Stimulated activated naive B cell treated with anti-CD40 and anti-IgM and Interleukin-4, amounts not matched to agents 10 μg/mL and 1 μg/mL and 100 μg/mL, for 72 hours (primary cell): Measurements from ENCODE around the gene FBN2.

ENCODE experiments used
- ATAC-seq, 2 donors: fragments of 150-1000 bp; cut with Tn5 transposase; replicated peaks; 2 replicates each; pipeline ENCODE4 v1.10.0; 2021; ENCODE audit warnings: moderate library complexity in 1 of 2
- DNase-seq: peaks from one replicate; pipeline ENCODE4 v3.0.0; 2021
- H3K27ac Mint-ChIP-seq: one replicate; pipeline ENCODE4 v1.8.0; 2022; ENCODE audit warnings: mild to moderate bottlenecking, mixed read lengths
- H3K27me3 Mint-ChIP-seq, 2 donors: one replicate each; pipeline ENCODE4 v1.8.0; 2022; ENCODE audit warnings: mixed read lengths in 2 of 2
- H3K36me3 Mint-ChIP-seq, 2 donors: one replicate each; pipeline ENCODE4 v1.8.0; 2022; ENCODE audit warnings: mixed read lengths in 2 of 2, mild to moderate bottlenecking in 1 of 2
- H3K4me1 Mint-ChIP-seq, 2 donors: one replicate each; pipeline ENCODE4 v1.8.0; 2022; ENCODE audit warnings: mixed read lengths in 2 of 2, mild to moderate bottlenecking in 1 of 2
- H3K4me3 Mint-ChIP-seq, 2 donors: one replicate each; pipeline ENCODE4 v1.8.0; 2022; ENCODE audit warnings: mild to moderate bottlenecking in 2 of 2, mixed read lengths in 2 of 2, moderate library complexity in 1 of 2
- H3K9me3 Mint-ChIP-seq, 2 donors: one replicate each; pipeline ENCODE4 v1.8.0; 2022; ENCODE audit warnings: mixed read lengths in 2 of 2, mild to moderate bottlenecking in 1 of 2

The FBN2 gene

GRCh38 chr5:128538000-128538249 lies at the start of gene FBN2:
Gene FBN2, minus strand, starts transcription at chr5:128538245. Its CDS starts 642 bp downstream, at chr5:128537603.
- DNase-seq (no peak), ATAC-seq (no peak)
- no peaks in the 10 kb centered on the region for H3K9me3 Mint-ChIP-seq
- no peaks in the 10 kb centered on the region for H3K36me3 Mint-ChIP-seq
- no peak within 1 kb of the TSS for H3K27ac Mint-ChIP-seq
- H3K27me3 Mint-ChIP-seq, result peaks cover 46 to 68% of the 10 kb centered on the region in 2 donors
- peak within 1 kb of the TSS; percentile 17 to 65 for H3K4me3 Mint-ChIP-seq
- peaks cover 0 to 13% of the 10 kb centered on the region in 2 donors for H3K4me1 Mint-ChIP-seq

- Mint-ChIP-seq H3K4me3 (no peak overlapping the region), H3K27me3 (no peaks in the 10 kb centered on the region), H3K9me3 (peaks cover 7 to 8% of the 10 kb centered on the region in 2 donors), H3K36me3 (no peaks in the 10 kb centered on the region), H3K27ac (no peak overlapping the region), H3K4me1 (no peaks in the 10 kb centered on the region)
- DNase-seq (no peak), ATAC-seq (no peak)
Observed at GRCh38 chr5:128587275-128587674, 49.2 kb upstream of the FBN2 start.

DNA sequence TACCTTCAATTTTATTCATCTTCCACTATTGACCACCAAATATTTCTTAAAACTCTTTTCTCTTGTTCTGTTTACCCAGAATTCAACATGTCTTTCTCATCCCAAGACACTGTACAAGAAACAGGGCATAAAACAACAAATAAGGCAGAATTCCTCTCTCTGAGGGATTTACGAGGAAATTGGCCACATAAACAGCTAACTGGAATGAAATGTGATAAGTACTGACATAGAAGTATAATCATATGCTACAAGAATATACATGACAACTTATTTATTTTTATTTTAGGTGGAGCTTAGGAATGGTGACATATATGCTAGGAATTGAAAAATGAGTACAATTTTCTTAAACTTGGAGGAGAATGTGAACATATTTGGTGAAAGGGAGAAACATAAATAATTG lies 48.8 kb upstream of the FBN2 start:
- H3K27ac Mint-ChIP-seq, result no peak overlapping the region
- no peak overlapping the region for H3K4me3 Mint-ChIP-seq
- no peaks in the 10 kb centered on the region for H3K4me1 Mint-ChIP-seq
- no peaks in the 10 kb centered on the region for H3K36me3 Mint-ChIP-seq
- H3K27me3 Mint-ChIP-seq, result no peaks in the 10 kb centered on the region
- ATAC-seq, result no peak
- DNase-seq, result no peak
- peaks cover 7 to 8% of the 10 kb centered on the region in 2 donors for H3K9me3 Mint-ChIP-seq

- H3K9me3 Mint-ChIP-seq, result peaks cover 8 to 12% of the 10 kb centered on the region in 2 donors
- H3K27me3 Mint-ChIP-seq, result no peaks in the 10 kb centered on the region
- no peaks in the 10 kb centered on the region for H3K4me1 Mint-ChIP-seq
- no peak for ATAC-seq
- no peak overlapping the region for H3K27ac Mint-ChIP-seq
- DNase-seq, result no peak
- no peaks in the 10 kb centered on the region for H3K36me3 Mint-ChIP-seq
- H3K4me3 Mint-ChIP-seq, result no peak overlapping the region
Observed at GRCh38 chr5:128579639-128580038, 41.6 kb upstream of the FBN2 start.

DNA sequence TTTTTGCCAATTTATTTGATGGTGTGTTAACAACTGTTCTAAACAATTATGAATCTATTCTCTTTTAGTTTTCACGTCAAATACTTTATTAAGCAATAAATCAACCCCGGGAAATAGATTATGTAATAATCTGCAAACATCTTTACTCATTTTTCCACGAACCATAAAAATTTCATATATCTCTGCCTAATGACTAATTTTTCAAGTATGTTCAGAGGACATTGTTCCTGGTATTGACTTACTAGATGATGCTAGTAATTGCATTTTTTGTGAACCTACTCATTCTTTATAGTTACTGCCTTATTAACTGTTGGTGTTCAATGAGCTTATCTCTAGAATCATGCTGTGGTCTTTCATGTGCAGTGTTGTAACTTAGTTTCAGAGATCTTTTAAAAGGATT lies 41.0 kb upstream of the FBN2 start:
- no peak overlapping the region for H3K4me3 Mint-ChIP-seq
- no peaks in the 10 kb centered on the region for H3K36me3 Mint-ChIP-seq
- no peak for ATAC-seq
- H3K4me1 Mint-ChIP-seq, result no peaks in the 10 kb centered on the region
- H3K27ac Mint-ChIP-seq, result no peak overlapping the region
- DNase-seq, result no peak
- H3K27me3 Mint-ChIP-seq, result no peaks in the 10 kb centered on the region
- peaks cover 8 to 12% of the 10 kb centered on the region in 2 donors for H3K9me3 Mint-ChIP-seq

GRCh38 chr5:128574041-128574440 lies 36.0 kb upstream of the FBN2 start:
- no peak for DNase-seq

GRCh38 chr5:128572930-128573319 lies 34.9 kb upstream of the FBN2 start:
- no peaks in the 10 kb centered on the region for H3K4me1 Mint-ChIP-seq
- H3K27me3 Mint-ChIP-seq, result no peaks in the 10 kb centered on the region
- peaks cover 0 to 5% of the 10 kb centered on the region in 2 donors for H3K9me3 Mint-ChIP-seq
- no peak for ATAC-seq
- H3K36me3 Mint-ChIP-seq, result no peaks in the 10 kb centered on the region
- H3K4me3 Mint-ChIP-seq, result no peak overlapping the region
- no peak for DNase-seq
- H3K27ac Mint-ChIP-seq, result no peak overlapping the region

More at GRCh38 chr5:128574041-128574440, 36.0 kb upstream of the FBN2 start:
- H3K27me3 Mint-ChIP-seq, result no peaks in the 10 kb centered on the region
- no peaks in the 10 kb centered on the region for H3K4me1 Mint-ChIP-seq
- no peak for ATAC-seq
- no peaks in the 10 kb centered on the region for H3K36me3 Mint-ChIP-seq
- H3K9me3 Mint-ChIP-seq, result peaks cover 0 to 5% of the 10 kb centered on the region in 2 donors
- H3K4me3 Mint-ChIP-seq, result no peak overlapping the region
- no peak overlapping the region for H3K27ac Mint-ChIP-seq

DNA sequence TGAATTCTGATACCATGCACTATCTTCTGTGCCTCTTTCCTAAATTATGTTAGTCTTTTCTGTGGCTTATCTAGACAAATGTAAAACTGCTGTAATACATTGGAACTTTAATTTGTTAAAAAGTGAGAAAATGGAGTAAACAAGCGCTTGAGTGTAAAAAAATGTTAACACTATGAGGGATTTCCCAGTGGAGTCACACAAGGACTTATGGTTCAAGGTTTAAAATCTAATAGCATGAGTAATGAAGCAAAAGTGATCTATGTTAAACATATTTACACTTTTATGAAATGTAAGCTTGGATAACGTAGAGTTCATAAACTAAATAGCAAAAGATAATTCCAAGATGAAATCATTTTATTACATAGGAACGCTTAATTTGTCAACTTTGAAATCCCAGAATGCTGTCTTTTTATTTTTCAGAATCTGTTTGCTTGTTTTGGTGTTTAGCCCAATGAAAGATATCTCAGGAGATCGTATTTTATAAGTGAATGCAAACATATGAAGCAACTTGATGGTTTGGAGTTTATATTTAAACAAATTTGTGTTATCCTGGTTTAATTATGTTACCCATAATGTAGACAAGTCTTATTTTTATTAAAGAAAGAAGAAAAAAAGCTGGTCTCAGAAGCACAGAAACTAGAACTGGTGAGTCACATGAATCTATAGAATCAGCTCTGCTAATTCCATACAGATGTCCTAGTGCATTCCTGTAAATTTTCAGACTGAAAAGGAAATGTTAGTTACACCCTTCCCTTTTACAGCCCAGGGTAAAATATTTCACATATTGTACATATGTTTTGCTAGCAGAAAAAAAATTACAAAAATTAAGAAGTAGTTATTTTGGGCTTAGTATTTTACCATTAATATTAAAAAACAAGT lies 34.2 kb upstream of the FBN2 start:
- no peak overlapping the region for H3K27ac Mint-ChIP-seq
- DNase-seq (no peak), ATAC-seq (no peak)
- peaks cover 3 to 7% of the 10 kb centered on the region in 2 donors for H3K9me3 Mint-ChIP-seq
- H3K27me3 Mint-ChIP-seq, result no peaks in the 10 kb centered on the region
- H3K4me1 Mint-ChIP-seq, result no peaks in the 10 kb centered on the region
- H3K36me3 Mint-ChIP-seq, result no peaks in the 10 kb centered on the region
- H3K4me3 Mint-ChIP-seq, result no peak overlapping the region

- H3K36me3 Mint-ChIP-seq, result no peaks in the 10 kb centered on the region
- no peaks in the 10 kb centered on the region for H3K4me1 Mint-ChIP-seq
- no peaks in the 10 kb centered on the region for H3K27me3 Mint-ChIP-seq
- ATAC-seq (no peak), DNase-seq (no peak)
- H3K27ac Mint-ChIP-seq, result no peak overlapping the region
- no peak overlapping the region for H3K4me3 Mint-ChIP-seq
- H3K9me3 Mint-ChIP-seq, result peaks cover 2 to 3% of the 10 kb centered on the region in 2 donors
Observed at GRCh38 chr5:128566178-128566577, 28.1 kb upstream of the FBN2 start.

DNA sequence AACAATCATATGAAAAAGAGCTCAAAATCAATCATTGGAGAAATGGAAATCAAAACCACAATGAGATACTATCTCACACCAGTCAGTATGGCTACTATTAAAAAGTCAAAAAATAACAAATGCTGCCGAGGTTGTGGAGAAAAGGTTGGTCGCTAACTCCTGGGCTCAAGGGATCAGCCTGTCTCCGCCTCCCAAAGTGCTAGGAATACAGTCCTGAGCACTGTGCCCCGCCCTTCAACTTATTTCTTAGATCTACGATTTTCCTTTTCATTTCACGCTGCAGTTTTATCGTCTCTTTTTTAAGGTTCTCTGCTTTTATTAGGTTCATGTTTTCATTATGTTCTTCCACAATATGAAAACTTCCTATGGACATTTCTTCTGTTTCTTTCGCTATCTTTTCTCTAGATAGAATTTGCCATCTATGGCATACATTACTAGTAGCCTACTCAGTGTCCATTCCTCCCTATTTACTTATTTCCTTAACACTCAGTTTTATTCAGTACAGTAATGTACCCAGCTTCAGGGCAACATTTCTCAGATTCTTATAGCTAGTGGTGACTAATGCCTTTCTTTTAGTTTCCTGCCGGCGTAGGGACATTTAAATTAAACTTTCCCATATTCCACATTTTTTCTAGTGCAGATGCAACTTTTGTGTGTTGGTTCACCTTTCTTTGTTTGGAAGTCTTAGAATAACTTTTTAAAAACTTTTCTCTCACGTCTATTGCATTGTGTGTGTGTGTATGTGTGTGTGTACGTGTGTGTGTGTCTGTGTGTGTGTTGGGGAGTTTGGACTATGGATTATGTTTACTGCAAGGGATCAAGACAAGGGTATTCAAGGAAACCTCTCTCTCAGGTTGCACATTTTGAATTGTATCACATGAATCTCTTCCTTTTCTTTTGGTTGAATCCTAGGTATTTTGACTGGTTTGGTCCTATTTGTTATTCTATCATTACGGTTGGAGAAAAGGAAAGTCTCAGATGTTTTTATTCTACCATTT lies 21.6 kb upstream of the FBN2 start:
- no peak overlapping the region for H3K4me3 Mint-ChIP-seq

GRCh38 chr5:128553747-128554146 lies 15.7 kb upstream of the FBN2 start:
- H3K36me3 Mint-ChIP-seq, result no peaks in the 10 kb centered on the region
- H3K27me3 Mint-ChIP-seq, result no peaks in the 10 kb centered on the region
- ATAC-seq (no peak), DNase-seq (no peak)
- no peaks in the 10 kb centered on the region for H3K4me1 Mint-ChIP-seq
- no peak overlapping the region for H3K27ac Mint-ChIP-seq
- H3K4me3 Mint-ChIP-seq, result no peak overlapping the region
- H3K9me3 Mint-ChIP-seq, result peaks cover 17% of the 10 kb centered on the region in 2 donors

More for the DNA sequence above, 21.6 kb upstream of the FBN2 start:
- no peaks in the 10 kb centered on the region for H3K27me3 Mint-ChIP-seq
- H3K36me3 Mint-ChIP-seq, result no peaks in the 10 kb centered on the region
- ATAC-seq (no peak), DNase-seq (no peak)
- no peak overlapping the region for H3K27ac Mint-ChIP-seq
- H3K9me3 Mint-ChIP-seq, result peaks cover 7 to 10% of the 10 kb centered on the region in 2 donors
- H3K4me1 Mint-ChIP-seq, result no peaks in the 10 kb centered on the region

DNA sequence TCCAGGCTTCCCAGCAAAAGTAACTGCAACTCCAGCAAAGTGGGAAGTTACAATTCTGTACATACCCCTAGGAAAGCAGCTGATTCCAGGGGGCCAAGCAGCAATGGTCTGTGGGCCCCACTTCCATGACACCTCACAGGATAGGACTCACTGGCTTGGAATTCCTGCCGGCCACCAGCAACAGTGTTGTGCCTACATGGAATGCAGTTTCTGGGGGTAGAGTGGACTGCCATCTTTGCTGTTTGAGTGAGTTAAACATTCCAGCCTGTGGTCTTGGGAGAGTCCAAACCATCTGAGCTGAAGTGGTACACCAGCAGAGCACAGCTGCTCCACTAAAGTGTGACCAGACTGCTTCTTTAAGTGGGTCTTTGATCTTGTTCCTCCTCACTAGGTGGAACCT lies 13.4 kb upstream of the FBN2 start:
- no peak overlapping the region for H3K4me3 Mint-ChIP-seq
- H3K27me3 Mint-ChIP-seq, result no peaks in the 10 kb centered on the region
- no peaks in the 10 kb centered on the region for H3K36me3 Mint-ChIP-seq
- H3K27ac Mint-ChIP-seq, result no peak overlapping the region
- ATAC-seq (no peak), DNase-seq (no peak)
- H3K4me1 Mint-ChIP-seq, result no peaks in the 10 kb centered on the region
- H3K9me3 Mint-ChIP-seq, result peaks cover 12 to 17% of the 10 kb centered on the region in 2 donors

GRCh38 chr5:128549496-128549895 lies 11.5 kb upstream of the FBN2 start:
- ATAC-seq (no peak), DNase-seq (no peak)
- no peaks in the 10 kb centered on the region for H3K27me3 Mint-ChIP-seq
- H3K9me3 Mint-ChIP-seq, result peaks cover 13 to 18% of the 10 kb centered on the region in 2 donors
- no peak overlapping the region for H3K27ac Mint-ChIP-seq
- no peaks in the 10 kb centered on the region for H3K36me3 Mint-ChIP-seq
- H3K4me1 Mint-ChIP-seq, result no peaks in the 10 kb centered on the region
- no peak overlapping the region for H3K4me3 Mint-ChIP-seq

DNA sequence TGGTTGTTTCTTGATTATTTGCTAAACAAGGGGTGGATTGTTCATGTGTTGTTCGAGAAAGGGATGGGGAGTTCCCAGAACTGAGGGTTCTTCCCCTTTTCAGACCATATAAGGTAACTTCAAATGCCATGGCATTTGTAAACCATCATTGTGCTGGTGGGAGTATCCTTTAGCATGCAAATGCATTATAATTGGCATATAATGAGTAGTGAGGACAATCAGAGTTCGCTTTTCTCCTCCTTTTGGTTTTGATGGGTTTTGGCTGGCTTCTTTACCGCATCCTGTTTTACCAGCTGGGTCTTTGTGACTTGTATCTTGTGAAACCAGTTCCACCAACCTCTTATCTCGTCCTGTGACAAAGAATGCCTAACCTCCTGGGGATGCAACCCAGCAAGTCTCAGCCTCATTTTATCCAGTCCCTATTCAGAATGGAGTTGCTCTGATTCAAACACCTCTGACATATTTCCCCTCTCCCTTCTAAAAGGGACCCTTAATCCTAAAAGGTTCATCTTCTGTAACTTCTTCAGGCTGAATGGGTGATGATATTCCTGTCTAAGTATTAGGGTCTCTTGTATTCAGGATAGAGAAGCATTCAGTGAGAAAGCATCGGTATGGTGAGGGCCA lies 8.7 kb upstream of the FBN2 start:
- DNase-seq, result no peak
- Mint-ChIP-seq H3K27me3 (peaks cover 0 to 1% of the 10 kb centered on the region in 2 donors), H3K9me3 (peaks cover 8 to 11% of the 10 kb centered on the region in 2 donors), H3K4me1 (no peaks in the 10 kb centered on the region), H3K4me3 (no peak overlapping the region), H3K36me3 (no peaks in the 10 kb centered on the region), H3K27ac (no peak overlapping the region)
- no peak for ATAC-seq
